Neuronal stem cell (in vitro differentiated cells): ENCODE measurements around the gene CFAP61.

Experiments
- DNase-seq: peaks from one replicate; pipeline ENCODE4 v3.0.0-alpha.2; 2013; ENCODE audit warnings: low spot score
- H2AFZ ChIP-seq: one replicate; pipeline ENCODE4 v1.6.1; 2013; ENCODE audit warnings: mild to moderate bottlenecking, low read length, inconsistent platforms
- H2AK5ac ChIP-seq: 2 replicates; pipeline ENCODE4 v1.6.1; 2013; ENCODE audit warnings: low read depth, mild to moderate bottlenecking, inconsistent platforms, low read length, moderate library complexity, mixed read lengths
- H2BK120ac ChIP-seq: 2 replicates; pipeline ENCODE4 v1.6.1; 2013; ENCODE audit warnings: low read depth, mild to moderate bottlenecking, inconsistent platforms, low read length, moderate library complexity, mixed read lengths
- H2BK12ac ChIP-seq: one replicate; pipeline ENCODE4 v1.6.1; 2013; ENCODE audit warnings: low read length, inconsistent platforms
- H2BK15ac ChIP-seq: 2 replicates; pipeline ENCODE4 v1.6.1; 2013; ENCODE audit warnings: mild to moderate bottlenecking, low read length, inconsistent platforms, mixed read lengths
- H2BK5ac ChIP-seq: one replicate; pipeline ENCODE4 v1.6.1; 2013; ENCODE audit warnings: inconsistent platforms, mild to moderate bottlenecking, low read length, moderate library complexity
- H3K14ac ChIP-seq: one replicate; pipeline ENCODE4 v1.6.1; 2013; ENCODE audit warnings: low read length, inconsistent platforms
- H3K18ac ChIP-seq: 2 replicates; pipeline ENCODE4 v1.6.1; 2013; ENCODE audit warnings: low read length, inconsistent platforms
- H3K23ac ChIP-seq: 2 replicates; pipeline ENCODE4 v1.6.1; 2013; ENCODE audit warnings: low read depth, mild to moderate bottlenecking, mixed read lengths, low read length, inconsistent platforms; ENCODE audit not compliant: poor library complexity
- H3K27ac ChIP-seq: replicated peaks from 3 replicates; pipeline ENCODE4 v1.5.1; 2013; ENCODE audit warnings: low read length, inconsistent platforms
- H3K27me3 ChIP-seq, 3 experiments: 2 replicates each; pipeline ENCODE4 v1.6.1; 2013; ENCODE audit warnings: low read length in 3 of 3, mild to moderate bottlenecking in 2 of 3, inconsistent platforms in 1 of 3, low read depth in 1 of 3, mixed read lengths in 1 of 3, moderate library complexity in 1 of 3; ENCODE audit not compliant: control insufficient read depth in 3 of 3, insufficient read depth in 3 of 3
- H3K36me3 ChIP-seq, 2 donors: replicated peaks in 1 of 2; 2 replicates each; pipeline ENCODE4 v1.6.1; 2013; ENCODE audit warnings: low read length in 2 of 2; ENCODE audit not compliant: control insufficient read depth in 2 of 2, insufficient read depth in 2 of 2
- H3K4ac ChIP-seq: 2 replicates; pipeline ENCODE4 v1.6.1; 2013; ENCODE audit warnings: inconsistent platforms, mild to moderate bottlenecking, low read length, moderate library complexity
- H3K4me1 ChIP-seq, 2 donors: 1 replicate in 1 of 2; 2 replicates in 1 of 2; pipeline ENCODE4 v1.6.1; 2013; ENCODE audit warnings: low read length in 2 of 2, low read depth in 1 of 2; ENCODE audit not compliant: control insufficient read depth in 2 of 2, insufficient read depth in 1 of 2
- H3K4me2 ChIP-seq: one replicate; pipeline ENCODE4 v1.6.1; 2013; ENCODE audit warnings: mild to moderate bottlenecking, low read length, inconsistent platforms; ENCODE audit not compliant: insufficient read depth, poor library complexity, severe bottlenecking
- H3K4me3 ChIP-seq, 2 donors: 2 replicates each; pipeline ENCODE4 v1.5.1; 2013; ENCODE audit warnings: low read length in 2 of 2, mild to moderate bottlenecking in 2 of 2, inconsistent platforms in 1 of 2, moderate library complexity in 1 of 2
- H3K79me1 ChIP-seq: one replicate; pipeline ENCODE4 v1.6.1; 2013; ENCODE audit warnings: low read depth, mild to moderate bottlenecking, inconsistent platforms, low read length, moderate library complexity
- H3K9ac ChIP-seq: one replicate; pipeline ENCODE4 v1.6.1; 2013; ENCODE audit warnings: mild to moderate bottlenecking, low read depth, low read length, inconsistent platforms; ENCODE audit not compliant: poor library complexity
- H3K9me3 ChIP-seq, 2 donors: replicated peaks in 1 of 2; 2 replicates each; pipeline versions ENCODE3 to v1.6.1; 2013; ENCODE audit warnings: low read length in 2 of 2, mild to moderate bottlenecking in 2 of 2, inconsistent platforms in 1 of 2, low read depth in 1 of 2, mixed read lengths in 1 of 2, moderate library complexity in 1 of 2; ENCODE audit not compliant: control insufficient read depth in 2 of 2, insufficient read depth in 1 of 2
- H4K8ac ChIP-seq: one replicate; pipeline ENCODE4 v1.6.1; 2013; ENCODE audit warnings: low read depth, mild to moderate bottlenecking, inconsistent platforms, low read length, moderate library complexity
- H4K91ac ChIP-seq: one replicate; pipeline ENCODE4 v1.6.1; 2013; ENCODE audit warnings: low read length, low read depth, mild to moderate bottlenecking, inconsistent platforms; ENCODE audit not compliant: poor library complexity
- WGBS, 2 donors: extraction: QIAGEN DNeasy Blood & Tissue Kit; methylation state at CpG; one replicate each; pipeline ENCODE4 v1.1.7; 2013; ENCODE audit warnings: missing lambda C conversion rate in 2 of 2, mixed read lengths in 1 of 2; ENCODE audit not compliant: insufficient read length in 2 of 2, insufficient replicate concordance in 1 of 2; ENCODE audit errors: extremely low coverage in 2 of 2; 5-methylcytosine and 5-hydroxymethylcytosine counted together

CFAP61 gene

GRCh38 chr20:20275636-20276035 lies 223.3 kb downstream of the CFAP61 start:
- Histone ChIP-seq H2AK5ac (no peak overlapping the region), H3K27me3 (no peaks in the 10 kb centered on the region), H2AFZ (peak overlapping the region; percentile 27), H3K9ac (no peak overlapping the region), H3K14ac (no peak overlapping the region), H3K4ac (no peak overlapping the region), H2BK120ac (no peak overlapping the region), H2BK5ac (no peak overlapping the region), H3K36me3 (no peaks in the 10 kb centered on the region), H2BK12ac (no peak overlapping the region), H3K9me3 (no peaks in the 10 kb centered on the region), H3K27ac (no peak overlapping the region), H4K91ac (no peak overlapping the region), H3K18ac (no peak overlapping the region), H3K4me2 (no peak overlapping the region), H3K4me3 (no peak overlapping the region), H3K23ac (no peak overlapping the region), H2BK15ac (no peak overlapping the region), H3K4me1 (peaks cover 1 to 9% of the 10 kb centered on the region in 2 donors), H3K79me1 (no peaks in the 10 kb centered on the region), H4K8ac (no peak overlapping the region)
- WGBS, 2 donors, result no CpG with 5 or more reads among the region's 5 CpGs
- no peak for DNase-seq

DNA sequence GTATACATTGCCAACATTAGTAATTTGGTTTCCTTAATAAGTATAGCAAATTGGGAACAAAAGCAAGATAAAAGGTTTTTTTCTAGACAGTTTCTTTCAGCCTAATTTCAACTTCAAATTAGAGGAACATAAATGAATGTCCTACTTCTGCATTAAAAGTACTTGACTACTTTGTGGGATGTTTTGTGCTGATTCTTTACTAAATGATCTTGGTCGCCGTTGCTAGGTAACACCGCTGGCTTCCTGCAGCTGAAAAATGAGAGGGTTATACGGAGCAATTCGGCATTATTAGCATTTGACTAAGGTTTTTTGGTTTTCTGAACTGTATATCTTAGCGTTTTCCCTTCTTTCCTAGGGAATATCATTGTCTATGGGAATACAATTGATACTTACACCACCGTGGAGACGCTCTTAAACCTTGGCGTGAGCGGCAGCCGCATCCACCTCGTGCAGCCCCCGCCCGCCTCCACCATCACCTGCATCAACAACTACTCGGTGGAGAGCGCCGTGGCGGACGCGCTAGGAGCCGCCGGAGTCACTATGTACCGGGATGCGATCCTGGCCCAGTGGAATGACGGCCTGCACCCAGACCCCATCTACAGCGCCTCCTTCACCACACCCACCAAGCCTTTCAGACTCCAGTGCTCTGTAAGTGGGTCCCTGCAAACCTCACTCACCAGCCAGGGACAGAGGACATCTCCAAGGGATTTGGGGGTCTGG lies 224.6 kb downstream of the CFAP61 start:
- Histone ChIP-seq H4K8ac (no peak overlapping the region), H3K18ac (peak overlapping the region; percentile 44), H3K4ac (no peak overlapping the region), H2BK5ac (no peak overlapping the region), H3K14ac (no peak overlapping the region), H3K9me3 (no peaks in the 10 kb centered on the region), H3K23ac (no peak overlapping the region), H3K4me1 (peaks cover 1 to 9% of the 10 kb centered on the region in 2 donors), H2BK15ac (no peak overlapping the region), H3K4me2 (no peak overlapping the region), H3K4me3 (no peak overlapping the region), H3K36me3 (no peaks in the 10 kb centered on the region), H3K27me3 (no peaks in the 10 kb centered on the region), H3K79me1 (no peaks in the 10 kb centered on the region), H3K9ac (no peak overlapping the region), H2BK120ac (no peak overlapping the region), H4K91ac (no peak overlapping the region), H2AFZ (no peak overlapping the region), H2AK5ac (peak overlapping the region; percentile 40), H2BK12ac (no peak overlapping the region), H3K27ac (no peak overlapping the region)
- no CpG with 5 or more reads among the region's 26 CpGs for WGBS, 2 donors
- DNase-seq, result no peak

DNA sequence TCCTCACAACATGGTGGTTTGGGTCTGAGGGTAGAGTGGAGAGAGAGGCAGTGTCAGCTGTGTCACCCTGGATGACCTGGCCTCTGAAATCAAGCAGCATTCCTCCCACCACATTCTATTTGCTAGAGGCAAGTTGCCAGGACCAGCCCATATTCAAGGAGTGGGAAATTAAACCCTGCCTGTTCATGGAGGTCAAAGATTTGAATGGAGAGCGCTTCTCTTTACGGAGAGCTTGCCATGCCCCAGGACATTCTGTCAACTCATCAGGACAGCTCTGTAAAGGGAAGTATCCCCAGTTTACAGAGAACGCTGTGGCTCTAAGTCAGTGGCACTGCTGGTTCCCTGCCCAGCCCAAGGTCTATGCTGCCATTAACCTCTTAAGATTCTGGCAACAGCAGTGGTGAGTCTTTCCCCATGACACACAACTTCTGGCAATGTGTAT lies 225.6 kb downstream of the CFAP61 start:
- H3K4ac ChIP-seq, result no peak overlapping the region
- H2AK5ac ChIP-seq, result no peak overlapping the region
- no CpG with 5 or more reads among the region's 3 CpGs for WGBS, 2 donors
- no peaks in the 10 kb centered on the region for H3K36me3 ChIP-seq
- no peak overlapping the region for H3K14ac ChIP-seq
- no peak overlapping the region for H2BK12ac ChIP-seq
- H4K8ac ChIP-seq, result no peak overlapping the region
- no peak overlapping the region for H2BK15ac ChIP-seq
- H3K9me3 ChIP-seq, result no peaks in the 10 kb centered on the region
- H3K27me3 ChIP-seq, result no peaks in the 10 kb centered on the region
- no peak for DNase-seq
- H3K4me2 ChIP-seq, result no peak overlapping the region
- no peak overlapping the region for H3K23ac ChIP-seq
- H3K18ac ChIP-seq, result no peak overlapping the region
- H3K9ac ChIP-seq, result no peak overlapping the region
- no peak overlapping the region for H2AFZ ChIP-seq
- no peak overlapping the region for H2BK5ac ChIP-seq
- H3K4me1 ChIP-seq, result peaks cover 1 to 9% of the 10 kb centered on the region in 2 donors
- H3K27ac ChIP-seq, result no peak overlapping the region
- H4K91ac ChIP-seq, result no peak overlapping the region
- no peaks in the 10 kb centered on the region for H3K79me1 ChIP-seq
- H3K4me3 ChIP-seq, result no peak overlapping the region
- no peak overlapping the region for H2BK120ac ChIP-seq

GRCh38 chr20:20286061-20286460 lies 233.7 kb downstream of the CFAP61 start:
- H3K27ac ChIP-seq, result no peak overlapping the region
- H4K8ac ChIP-seq, result no peak overlapping the region
- H3K4me1 ChIP-seq, result no peaks in the 10 kb centered on the region
- H3K9me3 ChIP-seq, result no peaks in the 10 kb centered on the region
- no peak overlapping the region for H4K91ac ChIP-seq
- no peak overlapping the region for H2BK5ac ChIP-seq
- H3K27me3 ChIP-seq, result no peaks in the 10 kb centered on the region
- H3K4ac ChIP-seq, result no peak overlapping the region
- no peak overlapping the region for H3K23ac ChIP-seq
- no peaks in the 10 kb centered on the region for H3K36me3 ChIP-seq
- no peak overlapping the region for H2BK15ac ChIP-seq
- H3K4me3 ChIP-seq, result peak overlapping the region in 1 of 2 donors; percentile 6
- no peak overlapping the region for H3K18ac ChIP-seq
- no peaks in the 10 kb centered on the region for H3K79me1 ChIP-seq
- no peak overlapping the region for H3K14ac ChIP-seq
- H2AK5ac ChIP-seq, result no peak overlapping the region
- no CpG with 5 or more reads among the region's 2 CpGs for WGBS, 2 donors
- no peak overlapping the region for H2AFZ ChIP-seq
- no peak overlapping the region for H3K9ac ChIP-seq
- DNase-seq, result no peak
- H3K4me2 ChIP-seq, result no peak overlapping the region
- no peak overlapping the region for H2BK12ac ChIP-seq
- H2BK120ac ChIP-seq, result no peak overlapping the region
